ENCODE results near the gene ETV5. TPM values are rescaled to one million over a fixed set of nuclear protein-coding genes. Genes with fewer than 3 reads are reported as not detected.

The ETV5 gene
- total and polyA plus RNA-seq, 4 donors = 19.1 to 42.7 (median 27.7) TPM

- no peak overlapping the region for H3K27ac ChIP-seq (ENCODE audit: low read depth, low read length)
- no peak for DNase-seq (ENCODE audit: low read depth in 4 of 6, low spot score in 6 of 6)
These were observed 18.0 kb downstream of the ETV5 start for GRCh38 chr3:186090901-186091300.

GRCh38 chr3:186088335-186088734, 20.6 kb downstream of the ETV5 start:
- H3K4me1 ChIP-seq (ENCODE audit: control insufficient read depth, insufficient read depth, low read length) = no peaks in the 10 kb centered on the region
- DNase-seq (ENCODE audit: low read depth in 4 of 6, low spot score in 6 of 6) = no peak
- no peaks in the 10 kb centered on the region for H3K9me3 ChIP-seq (ENCODE audit: control insufficient read depth, insufficient read depth, low read length)
- no peak overlapping the region for H3K27ac ChIP-seq (ENCODE audit: low read depth, low read length)
- no peak overlapping the region for H3K4me3 ChIP-seq (ENCODE audit: low read depth, low read length)
- H3K27me3 ChIP-seq (ENCODE audit: control insufficient read depth, insufficient read depth, low read length) = no peaks in the 10 kb centered on the region
- WGBS (ENCODE audit: insufficient coverage) = 91% methylated on average over 1 of the region's 2 CpGs
- no peaks in the 10 kb centered on the region for H3K36me3 ChIP-seq (ENCODE audit: control insufficient read depth, insufficient read depth, low read length)

More at GRCh38 chr3:186090901-186091300, 18.0 kb downstream of the ETV5 start:
- no peaks in the 10 kb centered on the region for H3K9me3 ChIP-seq (ENCODE audit: control insufficient read depth, insufficient read depth, low read length)
- no peak overlapping the region for H3K4me3 ChIP-seq (ENCODE audit: low read depth, low read length)
- H3K36me3 ChIP-seq (ENCODE audit: control insufficient read depth, insufficient read depth, low read length) = no peaks in the 10 kb centered on the region
- WGBS (ENCODE audit: insufficient coverage) = 91% methylated on average over 2 of the region's 2 CpGs
- peaks cover 4% of the 10 kb centered on the region for H3K4me1 ChIP-seq (ENCODE audit: control insufficient read depth, insufficient read depth, low read length)
- no peaks in the 10 kb centered on the region for H3K27me3 ChIP-seq (ENCODE audit: control insufficient read depth, insufficient read depth, low read length)

- H3K36me3 ChIP-seq (ENCODE audit: control insufficient read depth, insufficient read depth, low read length) = peaks cover 6% of the 10 kb centered on the region
- no peak overlapping the region for H3K4me3 ChIP-seq (ENCODE audit: low read depth, low read length)
- H3K27me3 ChIP-seq (ENCODE audit: control insufficient read depth, insufficient read depth, low read length) = no peaks in the 10 kb centered on the region
- WGBS (ENCODE audit: insufficient coverage) = 100% methylated on average over 2 of the region's 4 CpGs
- H3K27ac ChIP-seq (ENCODE audit: low read depth, low read length) = no peak overlapping the region
- DNase-seq (ENCODE audit: low read depth in 4 of 6, low spot score in 6 of 6) = no peak
- H3K9me3 ChIP-seq (ENCODE audit: control insufficient read depth, insufficient read depth, low read length) = no peaks in the 10 kb centered on the region
- no peaks in the 10 kb centered on the region for H3K4me1 ChIP-seq (ENCODE audit: control insufficient read depth, insufficient read depth, low read length)
These were observed 24.6 kb downstream of the ETV5 start for GRCh38 chr3:186084264-186084663.

- H3K4me1 ChIP-seq (ENCODE audit: control insufficient read depth, insufficient read depth, low read length) = no peaks in the 10 kb centered on the region
- no peaks in the 10 kb centered on the region for H3K9me3 ChIP-seq (ENCODE audit: control insufficient read depth, insufficient read depth, low read length)
- no peak overlapping the region for H3K27ac ChIP-seq (ENCODE audit: low read depth, low read length)
- 100% methylated on average over 1 of the region's 2 CpGs for WGBS (ENCODE audit: insufficient coverage)
- H3K27me3 ChIP-seq (ENCODE audit: control insufficient read depth, insufficient read depth, low read length) = no peaks in the 10 kb centered on the region
- no peak overlapping the region for H3K4me3 ChIP-seq (ENCODE audit: low read depth, low read length)
- DNase-seq (ENCODE audit: low read depth in 4 of 6, low spot score in 6 of 6) = no peak
- H3K36me3 ChIP-seq (ENCODE audit: control insufficient read depth, insufficient read depth, low read length) = peaks cover 6% of the 10 kb centered on the region
These were observed 25.1 kb downstream of the ETV5 start for GRCh38 chr3:186083746-186084145.

GRCh38 chr3:186082150-186082549, 26.7 kb downstream of the ETV5 start:
- no peak overlapping the region for H3K27ac ChIP-seq (ENCODE audit: low read depth, low read length)

GRCh38 chr3:186081678-186082077, 27.2 kb downstream of the ETV5 start:
- Histone ChIP-seq H3K4me3 (ENCODE audit: low read depth, low read length) (no peak overlapping the region), H3K36me3 (ENCODE audit: control insufficient read depth, insufficient read depth, low read length) (peaks cover 9% of the 10 kb centered on the region), H3K27ac (ENCODE audit: low read depth, low read length) (no peak overlapping the region), H3K4me1 (ENCODE audit: control insufficient read depth, insufficient read depth, low read length) (no peaks in the 10 kb centered on the region), H3K27me3 (ENCODE audit: control insufficient read depth, insufficient read depth, low read length) (no peaks in the 10 kb centered on the region), H3K9me3 (ENCODE audit: control insufficient read depth, insufficient read depth, low read length) (no peaks in the 10 kb centered on the region)
- WGBS (ENCODE audit: insufficient coverage) = no CpG with 5 or more reads among the region's 2 CpGs
- no peak for DNase-seq (ENCODE audit: low read depth in 4 of 6, low spot score in 6 of 6)

More at GRCh38 chr3:186082150-186082549, 26.7 kb downstream of the ETV5 start:
- DNase-seq (ENCODE audit: low read depth in 4 of 6, low spot score in 6 of 6) = no peak
- Histone ChIP-seq H3K4me1 (ENCODE audit: control insufficient read depth, insufficient read depth, low read length) (no peaks in the 10 kb centered on the region), H3K27me3 (ENCODE audit: control insufficient read depth, insufficient read depth, low read length) (no peaks in the 10 kb centered on the region), H3K36me3 (ENCODE audit: control insufficient read depth, insufficient read depth, low read length) (peaks cover 9% of the 10 kb centered on the region), H3K4me3 (ENCODE audit: low read depth, low read length) (no peak overlapping the region), H3K9me3 (ENCODE audit: control insufficient read depth, insufficient read depth, low read length) (no peaks in the 10 kb centered on the region)
- 95% methylated on average over 6 of the region's 8 CpGs for WGBS (ENCODE audit: insufficient coverage)

GRCh38 chr3:186080849-186081438, 27.9 kb downstream of the ETV5 start:
- WGBS (ENCODE audit: insufficient coverage) = 23% methylated on average over 3 of the region's 5 CpGs
- no peak overlapping the region for H3K4me3 ChIP-seq (ENCODE audit: low read depth, low read length)
- no peaks in the 10 kb centered on the region for H3K9me3 ChIP-seq (ENCODE audit: control insufficient read depth, insufficient read depth, low read length)
- H3K27ac ChIP-seq (ENCODE audit: low read depth, low read length) = no peak overlapping the region
- DNase-seq (ENCODE audit: low read depth in 4 of 6, low spot score in 6 of 6) = no peak
- H3K27me3 ChIP-seq (ENCODE audit: control insufficient read depth, insufficient read depth, low read length) = no peaks in the 10 kb centered on the region
- no peaks in the 10 kb centered on the region for H3K4me1 ChIP-seq (ENCODE audit: control insufficient read depth, insufficient read depth, low read length)
- H3K36me3 ChIP-seq (ENCODE audit: control insufficient read depth, insufficient read depth, low read length) = peaks cover 13% of the 10 kb centered on the region

- 60% methylated on average over 6 of the region's 7 CpGs for WGBS (ENCODE audit: insufficient coverage)
- peak in 1 of 6 donors; percentile 16 for DNase-seq (ENCODE audit: low read depth in 4 of 6, low spot score in 6 of 6)
- no peaks in the 10 kb centered on the region for H3K4me1 ChIP-seq (ENCODE audit: control insufficient read depth, insufficient read depth, low read length)
- H3K9me3 ChIP-seq (ENCODE audit: control insufficient read depth, insufficient read depth, low read length) = no peaks in the 10 kb centered on the region
- H3K36me3 ChIP-seq (ENCODE audit: control insufficient read depth, insufficient read depth, low read length) = peaks cover 13% of the 10 kb centered on the region
- H3K27me3 ChIP-seq (ENCODE audit: control insufficient read depth, insufficient read depth, low read length) = no peaks in the 10 kb centered on the region
- H3K27ac ChIP-seq (ENCODE audit: low read depth, low read length) = no peak overlapping the region
- H3K4me3 ChIP-seq (ENCODE audit: low read depth, low read length) = no peak overlapping the region
These were observed 29.0 kb downstream of the ETV5 start for GRCh38 chr3:186079925-186080324.

GRCh38 chr3:186077466-186077865, 31.4 kb downstream of the ETV5 start:
- no peaks in the 10 kb centered on the region for H3K27me3 ChIP-seq (ENCODE audit: control insufficient read depth, insufficient read depth, low read length)
- H3K27ac ChIP-seq (ENCODE audit: low read depth, low read length) = no peak overlapping the region
- no peak overlapping the region for H3K4me3 ChIP-seq (ENCODE audit: low read depth, low read length)
- no peak for DNase-seq (ENCODE audit: low read depth in 4 of 6, low spot score in 6 of 6)
- WGBS (ENCODE audit: insufficient coverage) = 89% methylated on average over 2 of the region's 6 CpGs
- H3K4me1 ChIP-seq (ENCODE audit: control insufficient read depth, insufficient read depth, low read length) = no peaks in the 10 kb centered on the region
- H3K9me3 ChIP-seq (ENCODE audit: control insufficient read depth, insufficient read depth, low read length) = no peaks in the 10 kb centered on the region
- peaks cover 17% of the 10 kb centered on the region for H3K36me3 ChIP-seq (ENCODE audit: control insufficient read depth, insufficient read depth, low read length)

- Histone ChIP-seq H3K4me3 (ENCODE audit: low read depth, low read length) (no peak overlapping the region), H3K4me1 (ENCODE audit: control insufficient read depth, insufficient read depth, low read length) (no peaks in the 10 kb centered on the region), H3K27ac (ENCODE audit: low read depth, low read length) (no peak overlapping the region), H3K27me3 (ENCODE audit: control insufficient read depth, insufficient read depth, low read length) (no peaks in the 10 kb centered on the region), H3K9me3 (ENCODE audit: control insufficient read depth, insufficient read depth, low read length) (no peaks in the 10 kb centered on the region), H3K36me3 (ENCODE audit: control insufficient read depth, insufficient read depth, low read length) (peaks cover 20% of the 10 kb centered on the region)
- DNase-seq (ENCODE audit: low read depth in 4 of 6, low spot score in 6 of 6) = no peak
- no CpG with 5 or more reads among the region's 4 CpGs for WGBS (ENCODE audit: insufficient coverage)
These were observed 32.8 kb downstream of the ETV5 start for GRCh38 chr3:186075931-186076567.

Measured in spinal cord (tissue), 10 donors.